ENCODE results near the gene STRA6.
"Not testable (repeated sequence)": the region's sequence is repeated elsewhere in the genome, so short reads cannot be mapped to it uniquely, and the experiment has no call there.

The STRA6 gene

GRCh38 chr15:74168711-74169126 lies 33.9 kb downstream of the STRA6 start:
- Histone ChIP-seq H3K9ac (no peak overlapping the region), H3K27ac (no peak overlapping the region), H3K9me3 (no peaks in the 10 kb centered on the region), H3K4me2 (no peak overlapping the region), H3K4me3 (no peak overlapping the region), H4K20me1 (no peaks in the 10 kb centered on the region), H3K4me1 (no peaks in the 10 kb centered on the region), H3K36me3 (no peaks in the 10 kb centered on the region), H3K27me3 (no peaks in the 10 kb centered on the region)
- TF ChIP-seq Cebpa-rat (IDR thresholded peaks at IDR 0.05): no peak

DNA sequence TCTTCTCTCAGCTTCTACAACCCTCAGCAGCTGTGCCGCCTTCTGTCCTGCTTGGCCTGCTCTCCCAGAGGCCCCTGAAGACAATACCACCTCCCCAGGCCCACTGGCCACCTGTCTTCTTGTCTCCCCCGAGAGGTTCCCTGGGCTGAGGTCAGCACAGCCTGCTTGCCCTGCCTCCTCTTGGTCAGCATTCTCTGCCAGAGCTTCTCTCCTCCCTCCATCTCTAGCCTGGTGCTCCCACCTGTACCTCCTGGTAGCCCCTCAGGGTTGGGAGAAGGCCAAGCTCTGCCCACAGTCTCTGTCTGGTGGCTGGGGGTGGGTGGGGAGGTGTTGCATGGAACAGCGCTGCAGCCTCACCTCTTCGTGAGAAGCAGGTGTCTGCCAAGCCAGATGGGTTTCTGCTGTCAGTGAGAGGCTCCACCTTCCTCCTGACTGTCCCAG lies 34.7 kb downstream of the STRA6 start:
- H3K36me3 ChIP-seq: no peaks in the 10 kb centered on the region
- no peak for TF ChIP-seq Cebpa-rat (IDR thresholded peaks at IDR 0.05)
- no peak overlapping the region for H3K27ac ChIP-seq
- no peak overlapping the region for H3K4me3 ChIP-seq
- H3K9ac ChIP-seq: no peak overlapping the region
- H3K4me1 ChIP-seq: no peaks in the 10 kb centered on the region
- H4K20me1 ChIP-seq: no peaks in the 10 kb centered on the region
- H3K27me3 ChIP-seq: no peaks in the 10 kb centered on the region
- no peak overlapping the region for H3K4me2 ChIP-seq
- no peaks in the 10 kb centered on the region for H3K9me3 ChIP-seq

DNA sequence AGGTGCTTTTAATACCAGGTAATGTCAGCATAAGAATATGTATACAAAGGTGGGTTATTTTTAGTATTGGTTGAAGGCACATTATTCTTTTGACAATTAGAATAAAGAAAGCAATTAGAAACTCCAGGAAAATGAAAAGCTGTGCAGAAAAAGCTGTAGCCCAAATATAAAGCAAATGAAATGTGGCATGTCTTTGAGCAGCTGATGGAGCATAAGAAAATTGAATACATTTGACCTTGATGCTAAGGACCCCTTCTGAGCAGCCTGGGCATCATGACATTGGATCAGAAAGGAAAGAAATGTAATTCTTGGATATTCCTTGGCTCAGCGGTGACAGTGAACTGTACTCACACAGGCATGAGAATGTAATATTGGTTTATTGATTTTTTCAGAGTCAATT lies 37.1 kb downstream of the STRA6 start:
- TF ChIP-seq Cebpa-rat (IDR thresholded peaks at IDR 0.05): no peak
- Histone ChIP-seq H3K4me1 (no peaks in the 10 kb centered on the region), H4K20me1 (no peaks in the 10 kb centered on the region), H3K4me3 (no peak overlapping the region), H3K27ac (no peak overlapping the region), H3K27me3 (no peaks in the 10 kb centered on the region), H3K9ac (no peak overlapping the region), H3K4me2 (no peak overlapping the region), H3K36me3 (no peaks in the 10 kb centered on the region), H3K9me3 (no peaks in the 10 kb centered on the region)

- H4K20me1 ChIP-seq, H3K4me2 ChIP-seq, H3K27me3 ChIP-seq, H3K36me3 ChIP-seq, H3K9ac ChIP-seq, H3K27ac ChIP-seq, H3K4me1 ChIP-seq, H3K4me3 ChIP-seq, H3K9me3 ChIP-seq: not testable (repeated sequence)
Observed at GRCh38 chr15:74162195-74162536, 40.4 kb downstream of the STRA6 start.

DNA sequence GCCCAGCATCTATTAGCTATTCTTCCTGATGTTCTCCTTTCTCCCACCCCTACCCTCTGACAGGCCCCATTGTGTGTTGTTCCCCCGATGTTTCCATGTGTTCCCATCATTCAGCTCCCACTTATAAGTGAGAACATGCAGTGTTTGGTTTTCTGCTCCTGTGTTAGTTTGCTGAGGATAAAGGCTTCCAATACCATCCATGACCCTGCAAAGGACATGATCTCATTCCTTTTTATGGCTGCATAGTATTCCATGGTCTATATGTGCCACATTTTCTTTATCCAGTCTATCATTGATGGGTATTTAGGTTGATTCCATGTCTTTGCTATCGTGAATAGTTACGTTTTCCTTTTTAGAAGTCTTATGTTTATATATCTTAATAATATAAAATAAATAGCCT lies 42.2 kb downstream of the STRA6 start:
- H4K20me1 ChIP-seq, H3K9ac ChIP-seq, H3K36me3 ChIP-seq, H3K4me2 ChIP-seq, H3K4me3 ChIP-seq, H3K9me3 ChIP-seq, H3K27me3 ChIP-seq, H3K27ac ChIP-seq: not testable (repeated sequence)
- peaks cover 21% of the 10 kb centered on the region for H3K4me1 ChIP-seq

- no peak for TF ChIP-seq Cebpa-rat (IDR thresholded peaks at IDR 0.05)
- Histone ChIP-seq H4K20me1 (no peaks in the 10 kb centered on the region), H3K9me3 (no peaks in the 10 kb centered on the region), H3K9ac (no peak overlapping the region), H3K36me3 (no peaks in the 10 kb centered on the region), H3K27me3 (no peaks in the 10 kb centered on the region), H3K4me2 (no peak overlapping the region), H3K4me3 (no peak overlapping the region), H3K4me1 (peaks cover 21% of the 10 kb centered on the region), H3K27ac (no peak overlapping the region)
Observed at GRCh38 chr15:74159773-74160172, 42.8 kb downstream of the STRA6 start.

GRCh38 chr15:74158855-74159650 lies 43.5 kb downstream of the STRA6 start:
- Histone ChIP-seq H3K4me1 (peaks cover 21% of the 10 kb centered on the region), H3K36me3 (no peaks in the 10 kb centered on the region), H3K27ac (no peak overlapping the region), H3K4me3 (no peak overlapping the region), H4K20me1 (no peaks in the 10 kb centered on the region), H3K9me3 (no peaks in the 10 kb centered on the region), H3K9ac (no peak overlapping the region), H3K27me3 (no peaks in the 10 kb centered on the region), H3K4me2 (no peak overlapping the region)
- TF ChIP-seq Cebpa-rat (IDR thresholded peaks at IDR 0.05): no peak

- H3K36me3 ChIP-seq: no peaks in the 10 kb centered on the region
- H3K4me1 ChIP-seq: peaks cover 21% of the 10 kb centered on the region
- no peak for TF ChIP-seq Cebpa-rat (IDR thresholded peaks at IDR 0.05)
- H3K27ac ChIP-seq: no peak overlapping the region
- peak overlapping the region; percentile 57; the same call in 1 of the 2 replicates for H3K4me2 ChIP-seq
- H3K27me3 ChIP-seq: no peaks in the 10 kb centered on the region
- no peak overlapping the region for H3K9ac ChIP-seq
- no peaks in the 10 kb centered on the region for H3K9me3 ChIP-seq
- H4K20me1 ChIP-seq: no peaks in the 10 kb centered on the region
- H3K4me3 ChIP-seq: no peak overlapping the region
Observed at GRCh38 chr15:74157868-74158827, 44.4 kb downstream of the STRA6 start.

DNA sequence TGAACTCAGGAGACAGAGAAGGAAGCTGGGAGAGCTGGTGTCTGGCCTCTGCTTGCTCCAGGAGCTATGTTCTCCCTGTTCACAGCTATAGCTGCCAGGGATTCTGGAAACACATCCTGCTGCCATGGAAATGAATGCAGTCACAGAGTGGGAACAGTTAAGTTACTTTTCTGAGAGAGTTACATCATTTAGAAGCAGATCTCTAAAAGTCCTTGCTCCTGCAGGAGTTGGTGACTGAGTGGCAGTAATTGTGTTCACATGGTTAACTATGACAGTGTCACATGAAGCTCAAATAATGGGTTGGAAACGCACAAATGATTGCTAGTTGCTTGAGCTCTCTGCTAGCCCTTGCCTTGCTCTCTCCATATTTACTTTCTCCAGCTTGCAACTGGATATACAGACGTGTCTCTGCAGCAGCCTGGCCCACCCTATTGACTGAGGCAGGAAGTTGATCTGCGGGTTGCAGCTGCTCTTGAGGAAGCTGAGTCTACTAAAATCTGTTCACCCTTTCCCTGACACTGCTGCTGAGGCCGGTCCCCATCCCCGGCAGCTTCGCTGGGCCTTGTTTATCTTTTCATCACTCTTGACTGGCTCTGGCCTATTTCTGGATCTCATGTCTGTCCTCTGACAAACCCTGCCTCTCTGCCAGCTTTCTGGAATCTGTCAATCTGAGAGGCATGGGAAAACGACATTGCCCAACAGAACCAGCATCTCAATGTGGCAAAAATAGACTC lies 45.7 kb downstream of the STRA6 start:
- no peak for TF ChIP-seq Cebpa-rat (IDR thresholded peaks at IDR 0.05)
- Histone ChIP-seq H3K4me3 (no peak overlapping the region), H3K36me3 (no peaks in the 10 kb centered on the region), H4K20me1 (no peaks in the 10 kb centered on the region), H3K27me3 (no peaks in the 10 kb centered on the region), H3K9me3 (no peaks in the 10 kb centered on the region), H3K27ac (no peak overlapping the region), H3K4me1 (peaks cover 21% of the 10 kb centered on the region), H3K4me2 (peak overlapping the region; percentile 57), H3K9ac (no peak overlapping the region)

All from BLaER1 (cell line).